HepG2 (cell line): ENCODE data around the gene RPUSD4. TPM values are rescaled to one million over a fixed set of nuclear protein-coding genes. Genes with fewer than 3 reads are reported as not detected.
A peak's percentile ranks its signal among the peaks of the same experiment; 100 is the strongest.

ENCODE experiments used
- ATAC-seq: fragments of 200-7000 bp; cut with Tn5 transposase; 3 replicates; pipeline ENCODE4 v1.9.1; 2020; ENCODE audit warnings: mild to moderate bottlenecking, moderate library complexity
- BruUV-seq: library from RNA; stranded (reverse); fragments of 400-500 nt; replicated peaks from 2 replicates; lab custom pipeline; 2021; lab: Mats Ljungman, UMichigan
- CTCF ChIA-PET: fragments of 300-600 bp; formaldehyde crosslinking; extraction: SDS; loops from one replicate; lab custom pipeline; 2021; ENCODE audit warnings: low total read pairs, inconsistent platforms, low intra/inter-chr PET ratio; lab: Yijun Ruan, JAX
- POLR2A ChIA-PET: fragments of 350-600 bp; sonication (Branson Sonifier 250); formaldehyde crosslinking; loops from one replicate; lab custom pipeline; 2020; ENCODE audit warnings: antibody characterized with exemption, inconsistent platforms; lab: Yijun Ruan, JAX
- DNase-seq: peaks from one replicate; pipeline ENCODE4 v3.0.0-alpha.2; 2015; ENCODE audit warnings: low spot score
- FAIRE-seq: peaks from 3 replicates; lab custom pipeline; 2011; peaks lifted over from hg19 to GRCh38; lab: Jason Lieb, UNC
- H2AFZ ChIP-seq: one replicate; pipeline ENCODE4 v1.6.1; 2011; ENCODE audit warnings: low read length, inconsistent platforms
- H3K27ac ChIP-seq: fragments of 300-600 bp; 3 replicates; pipeline ENCODE4 v1.8.0; 2011; ENCODE audit warnings: mixed run types, mild to moderate bottlenecking, mixed read lengths, low read length, inconsistent platforms; ENCODE audit not compliant: insufficient read depth; ENCODE audit errors: extremely low read length
- H3K27me3 ChIP-seq, 2 experiments: fragments of 200-600 bp in 1 of 2; 2 replicates in 1 of 2; 3 replicates in 1 of 2; pipeline versions ENCODE4 v1.6.0 to v1.8.0; 2011; ENCODE audit warnings: low read length in 2 of 2, mild to moderate bottlenecking in 2 of 2, moderate library complexity in 2 of 2, inconsistent platforms in 1 of 2; ENCODE audit not compliant: insufficient read depth in 2 of 2, control insufficient read depth in 1 of 2
- H3K36me3 ChIP-seq, 2 experiments: fragments of 200-600 bp in 1 of 2; replicated peaks in 1 of 2; 2 replicates in 1 of 2; 3 replicates in 1 of 2; pipeline versions ENCODE4 v1.5.1 to v1.8.0; 2011; ENCODE audit warnings: low read length in 2 of 2, inconsistent platforms in 1 of 2; ENCODE audit not compliant: insufficient read depth in 2 of 2, control insufficient read depth in 1 of 2
- H3K4me1 ChIP-seq: 2 replicates; pipeline ENCODE4 v1.5.1; 2012; ENCODE audit warnings: low read length, inconsistent platforms; ENCODE audit not compliant: insufficient read depth
- H3K4me2 ChIP-seq: 2 replicates; pipeline ENCODE4 v1.6.0; 2011; ENCODE audit warnings: low read depth, low read length, inconsistent platforms
- H3K4me3 ChIP-seq, 3 experiments: fragments of 200-600 bp in 1 of 3; sonication (generic), shearing (Covaris generic) in 1 of 3; replicated peaks in 1 of 3; 2 replicates each; pipeline ENCODE4 v1.5.1; 2011 to 2016; ENCODE audit warnings: low read length in 3 of 3, inconsistent platforms in 2 of 3, low read depth in 2 of 3, mild to moderate bottlenecking in 2 of 3, control low read depth in 1 of 3, mixed read lengths in 1 of 3; ENCODE audit not compliant: insufficient read depth in 1 of 3
- H3K79me2 ChIP-seq: one replicate; pipeline ENCODE4 v1.6.1; 2011; ENCODE audit warnings: low read length, inconsistent platforms; ENCODE audit not compliant: insufficient read depth
- H3K9ac ChIP-seq: 2 replicates; pipeline ENCODE4 v1.6.0; 2011; ENCODE audit warnings: mild to moderate bottlenecking, low read depth, low read length, inconsistent platforms; ENCODE audit not compliant: insufficient read depth
- H3K9me3 ChIP-seq: 2 replicates; pipeline ENCODE4 v1.5.1; 2012; ENCODE audit warnings: mild to moderate bottlenecking, low read length
- H4K20me1 ChIP-seq: 2 replicates; pipeline ENCODE4 v1.6.0; 2011; ENCODE audit warnings: inconsistent platforms, mild to moderate bottlenecking, low read length, moderate library complexity; ENCODE audit not compliant: insufficient read depth
- ATF1 ChIP-seq: IDR thresholded peaks from 2 replicates; pipeline ENCODE4 v1.6.1; 2016; ENCODE audit warnings: mild to moderate bottlenecking, control low read depth
- FOXA1 ChIP-seq, 2 experiments: fragments of 450-650 bp in 1 of 2; sonication (generic) in 1 of 2; formaldehyde crosslinking in 1 of 2; IDR thresholded peaks; 2 replicates each; pipeline versions ENCODE4 v1.4.0 to v1.6.1; 2016 to 2020; ENCODE audit warnings: missing genetic modification reagents in 1 of 2
- FOXA3 ChIP-seq: IDR thresholded peaks from 2 replicates; pipeline ENCODE4 v1.6.1; 2016; ENCODE audit warnings: missing genetic modification reagents, missing compliant biosample characterization
- HES4 ChIP-seq: sonication (generic); formaldehyde crosslinking; IDR thresholded peaks from 2 replicates; pipeline ENCODE4 v1.9.0; 2021; ENCODE audit warnings: mild to moderate bottlenecking, missing genetic modification reagents, borderline replicate concordance
- HHEX ChIP-seq: IDR thresholded peaks from 2 replicates; pipeline ENCODE4 v1.6.1; 2016; ENCODE audit warnings: control low read depth
- IRF2 ChIP-seq: IDR thresholded peaks from 2 replicates; pipeline ENCODE4 v1.6.1; 2018; ENCODE audit warnings: missing genetic modification reagents, missing compliant biosample characterization
- KAT2B ChIP-seq: fragments of 150-350 bp; IDR thresholded peaks from 2 replicates; pipeline ENCODE4 v1.6.1; 2014; ENCODE audit warnings: low read depth, low read length, borderline replicate concordance
- MAFF ChIP-seq: IDR thresholded peaks from 2 replicates; pipeline ENCODE4 v1.6.1; 2011; ENCODE audit warnings: low read depth, low read length, improper control_type of control experiment
- PCBP1 ChIP-seq: fragments of 200-400 bp; formaldehyde crosslinking; IDR thresholded peaks from 2 replicates; pipeline ENCODE4 v1.6.1; 2017; ENCODE audit warnings: mild to moderate bottlenecking, low read depth, low read length, borderline replicate concordance
- STAG1 ChIP-seq: sonication (generic); formaldehyde crosslinking; IDR thresholded peaks from 2 replicates; pipeline ENCODE4 v1.4.0; 2020; ENCODE audit warnings: missing genetic modification reagents
- TSC22D2 ChIP-seq: sonication (generic); formaldehyde crosslinking; IDR thresholded peaks from 2 replicates; pipeline ENCODE4 v1.5.1; 2020; ENCODE audit warnings: missing genetic modification reagents, mild to moderate bottlenecking, borderline replicate concordance
- ZFP36L1 ChIP-seq: sonication (generic); formaldehyde crosslinking; IDR thresholded peaks from 2 replicates; pipeline ENCODE4 v1.8.0; 2022; ENCODE audit warnings: mild to moderate bottlenecking, missing genetic modification reagents, moderate library complexity
- ZNF549 ChIP-seq: sonication (generic); formaldehyde crosslinking; IDR thresholded peaks from 2 replicates; pipeline ENCODE4 v1.5.0; 2020; ENCODE audit warnings: missing genetic modification reagents
- WGBS: methylation state at CpG from one replicate; pipeline ENCODE4 v1.1.6; 2017; ENCODE audit warnings: low lambda C conversion rate; 5-methylcytosine and 5-hydroxymethylcytosine counted together
- in situ Hi-C: cut with HindIII; loops from 2 replicates; pipeline ENCODE4 v1.10.0; 2017; ENCODE audit warnings: low pct_unique_long_range_greater_than_20kb; ENCODE audit not compliant: extremely low pct_ligation_motif_present
- intact Hi-C: fragments of 100-400 bp; cut with micrococcal nuclease; formaldehyde crosslinking; loops from one replicate; pipeline ENCODE4 v1.10.0; 2022; ENCODE audit not compliant: unreplicated experiment
- polyA plus RNA-seq, 8 experiments: library from polyadenylated mRNA; depleted of rRNA in 3 of 8; stranded (reverse) in 7 of 8; unstranded in 1 of 8; fragments of >200 nt; fragmentation: Illumina TruSeq in 4 of 8; extraction: Trizol in 4 of 8; gene quantifications; 2 replicates each; pipeline versions ENCODE4 v1.2.1 to v1.2.3, GENCODE V29; 2011 to 2016; ENCODE audit warnings: low read depth in 4 of 8, missing spikeins in 1 of 8, mixed read lengths in 1 of 8; ENCODE audit not compliant: insufficient read depth in 1 of 8
- total RNA-seq, 5 experiments: library from RNA; depleted of rRNA; stranded (reverse); fragments of >200 nt; fragmentation: Illumina TruSeq; extraction: Trizol; gene quantifications; 2 replicates each; pipeline ENCODE4 v1.2.3, GENCODE V29; 2016; ENCODE audit warnings: low read depth in 1 of 5
- TF ChIP-seq, protein P1 (sequence below): sonication (generic); formaldehyde crosslinking; IDR thresholded peaks from 2 replicates; pipeline ENCODE4 v1.4.0; 2020; ENCODE audit warnings: missing genetic modification reagents
- TF ChIP-seq, protein P2 (sequence below): sonication (generic); formaldehyde crosslinking; conservative IDR thresholded peaks from 2 replicates; pipeline ENCODE4 v1.8.0; 2022; ENCODE audit warnings: mild to moderate bottlenecking, moderate library complexity, missing genetic modification reagents
- TF ChIP-seq, protein P3 (sequence below): sonication (generic); formaldehyde crosslinking; conservative IDR thresholded peaks from 2 replicates; pipeline ENCODE4 v1.4.0; 2020; ENCODE audit warnings: missing genetic modification reagents
- TF ChIP-seq, protein P4 (sequence below): sonication (generic); formaldehyde crosslinking; IDR thresholded peaks from 2 replicates; pipeline ENCODE4 v1.5.0; 2020; ENCODE audit warnings: mild to moderate bottlenecking, missing genetic modification reagents, moderate library complexity

RPUSD4 gene
- total and polyA plus RNA-seq, 2 of the 13 experiments (the other 11 are each of a cell fraction or from before 2014, with no cell fraction given) = 45.0 to 52.9 TPM

DNA sequence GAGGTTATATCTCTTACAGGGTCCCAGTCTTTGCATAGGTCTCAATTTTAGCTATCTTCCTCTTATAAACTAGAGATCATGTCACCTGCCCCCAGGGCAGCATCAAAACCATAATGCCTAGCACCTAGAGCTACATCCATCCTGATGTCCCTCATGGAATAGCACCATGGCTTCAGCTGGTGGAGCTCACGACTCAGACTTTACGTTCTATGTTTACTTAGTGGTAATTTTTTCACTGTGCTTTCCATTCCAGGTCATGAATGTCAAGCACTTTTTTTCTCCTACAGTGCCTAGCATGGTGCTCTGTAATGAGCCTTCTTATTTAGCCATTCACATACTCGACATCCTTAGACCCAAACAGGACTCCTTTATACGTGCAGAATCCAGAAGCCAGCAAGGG is 58.4 kb downstream of the RPUSD4 start:
- Histone ChIP-seq H3K4me1 (peaks cover 70% of the 10 kb centered on the region), H3K27me3 (no peaks in the 10 kb centered on the region), H3K9ac (no peak overlapping the region), H3K79me2 (no peaks in the 10 kb centered on the region), H3K27ac (no peak overlapping the region), H3K9me3 (no peaks in the 10 kb centered on the region), H3K4me2 (no peak overlapping the region), H4K20me1 (no peaks in the 10 kb centered on the region), H2AFZ (no peak overlapping the region), H3K36me3 (no peaks in the 10 kb centered on the region), H3K4me3 (no peak overlapping the region)
- FAIRE-seq (no peak), DNase-seq (no peak), ATAC-seq (no peak)
- in situ Hi-C loops (no loop called here), intact Hi-C loops (no loop called here)
- BruUV-seq = no TSS peak
- CTCF ChIA-PET = no interaction called here
- WGBS = 51% methylated on average over 4 of the region's 4 CpGs
- POLR2A ChIA-PET = interaction anchor here (0.9 to 1.4 kb wide), 2 partner anchors 10 to 34 kb away, joined by 3 to 4 read pairs; no protein-coding TSS in a partner anchor
- no peak for TF ChIP-seq IRF2
- TF ChIP-seq, protein P1, sequence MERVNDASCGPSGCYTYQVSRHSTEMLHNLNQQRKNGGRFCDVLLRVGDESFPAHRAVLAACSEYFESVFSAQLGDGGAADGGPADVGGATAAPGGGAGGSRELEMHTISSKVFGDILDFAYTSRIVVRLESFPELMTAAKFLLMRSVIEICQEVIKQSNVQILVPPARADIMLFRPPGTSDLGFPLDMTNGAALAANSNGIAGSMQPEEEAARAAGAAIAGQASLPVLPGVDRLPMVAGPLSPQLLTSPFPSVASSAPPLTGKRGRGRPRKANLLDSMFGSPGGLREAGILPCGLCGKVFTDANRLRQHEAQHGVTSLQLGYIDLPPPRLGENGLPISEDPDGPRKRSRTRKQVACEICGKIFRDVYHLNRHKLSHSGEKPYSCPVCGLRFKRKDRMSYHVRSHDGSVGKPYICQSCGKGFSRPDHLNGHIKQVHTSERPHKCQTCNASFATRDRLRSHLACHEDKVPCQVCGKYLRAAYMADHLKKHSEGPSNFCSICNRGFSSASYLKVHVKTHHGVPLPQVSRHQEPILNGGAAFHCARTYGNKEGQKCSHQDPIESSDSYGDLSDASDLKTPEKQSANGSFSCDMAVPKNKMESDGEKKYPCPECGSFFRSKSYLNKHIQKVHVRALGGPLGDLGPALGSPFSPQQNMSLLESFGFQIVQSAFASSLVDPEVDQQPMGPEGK = no peak
- peak; percentile 25; the same call in 1 of the 2 replicates for TF ChIP-seq STAG1 (CRISPR knock-in tag)
- TF ChIP-seq, protein P2, sequence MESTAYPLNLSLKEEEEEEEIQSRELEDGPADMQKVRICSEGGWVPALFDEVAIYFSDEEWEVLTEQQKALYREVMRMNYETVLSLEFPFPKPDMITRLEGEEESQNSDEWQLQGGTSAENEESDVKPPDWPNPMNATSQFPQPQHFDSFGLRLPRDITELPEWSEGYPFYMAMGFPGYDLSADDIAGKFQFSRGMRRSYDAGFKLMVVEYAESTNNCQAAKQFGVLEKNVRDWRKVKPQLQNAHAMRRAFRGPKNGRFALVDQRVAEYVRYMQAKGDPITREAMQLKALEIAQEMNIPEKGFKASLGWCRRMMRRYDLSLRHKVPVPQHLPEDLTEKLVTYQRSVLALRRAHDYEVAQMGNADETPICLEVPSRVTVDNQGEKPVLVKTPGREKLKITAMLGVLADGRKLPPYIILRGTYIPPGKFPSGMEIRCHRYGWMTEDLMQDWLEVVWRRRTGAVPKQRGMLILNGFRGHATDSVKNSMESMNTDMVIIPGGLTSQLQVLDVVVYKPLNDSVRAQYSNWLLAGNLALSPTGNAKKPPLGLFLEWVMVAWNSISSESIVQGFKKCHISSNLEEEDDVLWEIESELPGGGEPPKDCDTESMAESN (CRISPR knock-in tag) = no peak
- TF ChIP-seq TSC22D2 (CRISPR knock-in tag) = no peak
- TF ChIP-seq HHEX (CRISPR knock-in tag) = no peak
- TF ChIP-seq, protein P3, sequence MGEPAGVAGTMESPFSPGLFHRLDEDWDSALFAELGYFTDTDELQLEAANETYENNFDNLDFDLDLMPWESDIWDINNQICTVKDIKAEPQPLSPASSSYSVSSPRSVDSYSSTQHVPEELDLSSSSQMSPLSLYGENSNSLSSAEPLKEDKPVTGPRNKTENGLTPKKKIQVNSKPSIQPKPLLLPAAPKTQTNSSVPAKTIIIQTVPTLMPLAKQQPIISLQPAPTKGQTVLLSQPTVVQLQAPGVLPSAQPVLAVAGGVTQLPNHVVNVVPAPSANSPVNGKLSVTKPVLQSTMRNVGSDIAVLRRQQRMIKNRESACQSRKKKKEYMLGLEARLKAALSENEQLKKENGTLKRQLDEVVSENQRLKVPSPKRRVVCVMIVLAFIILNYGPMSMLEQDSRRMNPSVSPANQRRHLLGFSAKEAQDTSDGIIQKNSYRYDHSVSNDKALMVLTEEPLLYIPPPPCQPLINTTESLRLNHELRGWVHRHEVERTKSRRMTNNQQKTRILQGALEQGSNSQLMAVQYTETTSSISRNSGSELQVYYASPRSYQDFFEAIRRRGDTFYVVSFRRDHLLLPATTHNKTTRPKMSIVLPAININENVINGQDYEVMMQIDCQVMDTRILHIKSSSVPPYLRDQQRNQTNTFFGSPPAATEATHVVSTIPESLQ (CRISPR knock-in tag) = no peak
- TF ChIP-seq HES4 (CRISPR knock-in tag) = no peak
- TF ChIP-seq PCBP1 = no peak
- no peak for TF ChIP-seq FOXA1 (IDR thresholded peaks at IDR 0.05)
- peak; percentile 70 for TF ChIP-seq FOXA1 (CRISPR knock-in tag; IDR thresholded peaks at IDR 0.05)
- TF ChIP-seq ZNF549 (CRISPR knock-in tag) = no peak
- no peak for TF ChIP-seq ZFP36L1 (CRISPR knock-in tag)
- TF ChIP-seq, protein P4, sequence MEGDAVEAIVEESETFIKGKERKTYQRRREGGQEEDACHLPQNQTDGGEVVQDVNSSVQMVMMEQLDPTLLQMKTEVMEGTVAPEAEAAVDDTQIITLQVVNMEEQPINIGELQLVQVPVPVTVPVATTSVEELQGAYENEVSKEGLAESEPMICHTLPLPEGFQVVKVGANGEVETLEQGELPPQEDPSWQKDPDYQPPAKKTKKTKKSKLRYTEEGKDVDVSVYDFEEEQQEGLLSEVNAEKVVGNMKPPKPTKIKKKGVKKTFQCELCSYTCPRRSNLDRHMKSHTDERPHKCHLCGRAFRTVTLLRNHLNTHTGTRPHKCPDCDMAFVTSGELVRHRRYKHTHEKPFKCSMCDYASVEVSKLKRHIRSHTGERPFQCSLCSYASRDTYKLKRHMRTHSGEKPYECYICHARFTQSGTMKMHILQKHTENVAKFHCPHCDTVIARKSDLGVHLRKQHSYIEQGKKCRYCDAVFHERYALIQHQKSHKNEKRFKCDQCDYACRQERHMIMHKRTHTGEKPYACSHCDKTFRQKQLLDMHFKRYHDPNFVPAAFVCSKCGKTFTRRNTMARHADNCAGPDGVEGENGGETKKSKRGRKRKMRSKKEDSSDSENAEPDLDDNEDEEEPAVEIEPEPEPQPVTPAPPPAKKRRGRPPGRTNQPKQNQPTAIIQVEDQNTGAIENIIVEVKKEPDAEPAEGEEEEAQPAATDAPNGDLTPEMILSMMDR (CRISPR knock-in tag) = peak; percentile 33; the same call in 1 of the 2 replicates
- no peak for TF ChIP-seq ATF1 (CRISPR knock-in tag)
- no peak for TF ChIP-seq KAT2B
- TF ChIP-seq MAFF = no peak
- peak; percentile 66 for TF ChIP-seq FOXA3 (CRISPR knock-in tag)
